ENCODE results near the gene ZNF444. TPM values are rescaled to one million over a fixed set of nuclear protein-coding genes. Genes with fewer than 3 reads are reported as not detected.

ZNF444 gene
- total and polyA plus RNA-seq, 2 of the 8 experiments (the other 6 are each of a cell fraction or from before 2014, with no cell fraction given), result 49.5 to 54.5 TPM

DNA sequence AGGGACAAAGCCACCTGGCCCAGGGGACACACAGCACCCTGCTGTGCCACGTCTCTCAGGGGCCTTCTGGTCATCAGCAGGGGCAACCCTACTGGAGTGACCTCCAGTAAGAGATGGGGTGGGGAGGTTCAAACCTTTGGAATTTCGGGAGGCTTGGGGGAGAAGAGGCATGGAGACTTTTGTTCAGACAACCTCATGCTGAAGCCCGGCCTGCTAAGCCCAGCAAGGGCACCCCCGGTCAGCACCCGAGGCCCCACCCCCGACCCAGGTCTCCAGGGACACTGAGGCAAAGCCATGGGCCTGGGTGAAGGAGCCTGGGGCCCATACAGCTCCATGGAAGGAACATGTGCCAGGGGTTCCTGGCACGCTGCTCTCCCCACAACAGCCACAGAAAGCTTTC, 43.3 kb upstream of the ZNF444 start:
- no peaks in the 10 kb centered on the region; a peak in 1 of 7 replicates for H3K4me1 ChIP-seq (replicated peaks in 1 of 4; ENCODE audit: control insufficient read depth in 3 of 4, insufficient read depth in 4 of 4, low read length in 3 of 4)
- H3K4ac ChIP-seq (replicated peaks; ENCODE audit: insufficient read length, low read depth, low read length), result no peak overlapping the region
- H3K36me3 ChIP-seq (ENCODE audit: control insufficient read depth in 2 of 4, insufficient read depth in 4 of 4, low read length in 3 of 4), result peaks cover 2 to 22% (median 7%) of the 10 kb centered on the region in 4 experiments; a peak in 7 of 8 replicates
- H3K23ac ChIP-seq (ENCODE audit: insufficient read length), result no peak overlapping the region
- no peak overlapping the region for H3K18ac ChIP-seq (ENCODE audit: extremely low read depth, low read length)
- H4K20me1 ChIP-seq (replicated peaks in 1 of 2; ENCODE audit: control insufficient read depth in 1 of 2, insufficient read depth in 2 of 2, low read length in 2 of 2), result peaks cover 10 to 34% of the 10 kb centered on the region in 2 experiments
- H3K14ac ChIP-seq (ENCODE audit: insufficient read length), result no peak overlapping the region
- H2BK12ac ChIP-seq (ENCODE audit: low read depth, low read length), result no peak overlapping the region
- H3K23me2 ChIP-seq (ENCODE audit: low read depth, low read length), result no peaks in the 10 kb centered on the region
- no peaks in the 10 kb centered on the region for H3K9me3 ChIP-seq (ENCODE audit: insufficient read depth in 2 of 2, low read depth in 1 of 2, low read length in 1 of 2)
- ChIA-PET POLR2A (ENCODE audit: partially characterized antibody) (no interaction called here), CTCF (ENCODE audit: partially characterized antibody) (interaction anchor here (0.6 kb wide), 1 partner anchor 115 kb away, joined by 3 read pairs; no protein-coding TSS in a partner anchor)
- no peak overlapping the region; the same call in 1 of the 2 replicates for H4K8ac ChIP-seq (ENCODE audit: extremely low read depth, insufficient read depth, low read length)
- whole genome bisulfite sequencing, 2 experiments (ENCODE audit: extremely low coverage in 1 of 2, insufficient coverage in 1 of 2, insufficient read length in 1 of 2, insufficient replicate concordance in 2 of 2, low coverage in 1 of 2, low lambda C conversion rate in 2 of 2, missing lambda C conversion rate in 1 of 2), result 95% methylated on average over 5 of the region's 7 CpGs; no CpG with 5 or more reads in 1 of the 2 experiments
- H3K4me2 ChIP-seq (ENCODE audit: insufficient read depth in 1 of 2, low read depth in 2 of 2, low read length in 2 of 2), result no peak overlapping the region
- H2BK120ac ChIP-seq (replicated peaks; ENCODE audit: low read depth, low read length), result no peak overlapping the region
- no peak overlapping the region for H2BK15ac ChIP-seq (ENCODE audit: low read length)
- H2BK20ac ChIP-seq (ENCODE audit: low read length), result no peak overlapping the region
- no peak overlapping the region for H2AK5ac ChIP-seq (ENCODE audit: low read depth, low read length)
- DNase-seq (ENCODE audit: low read depth in 1 of 2, low spot score in 2 of 2) (no peak), FAIRE-seq (no peak)
- no peak overlapping the region for H3K4me3 ChIP-seq (ENCODE audit: extremely low read depth in 1 of 4, insufficient read depth in 2 of 4, low read depth in 3 of 4, low read length in 4 of 4)
- H3K27ac ChIP-seq (ENCODE audit: low read depth, low read length), result no peak overlapping the region
- no peak overlapping the region for H2AFZ ChIP-seq (ENCODE audit: low read length)
- no peak overlapping the region for H3K9ac ChIP-seq (replicated peaks in 1 of 4; ENCODE audit: extremely low read depth in 1 of 4, low read depth in 3 of 4, low read length in 3 of 4)
- no peak overlapping the region for H2BK5ac ChIP-seq (ENCODE audit: low read depth, low read length)
- H3K79me2 ChIP-seq (ENCODE audit: control insufficient read depth in 1 of 2, insufficient read depth in 2 of 2, low read length in 2 of 2), result peaks cover 0 to 65% of the 10 kb centered on the region in 2 experiments; a peak in 3 of 4 replicates
- no peak overlapping the region for H4K91ac ChIP-seq (replicated peaks; ENCODE audit: insufficient read length, low read length)
- no peaks in the 10 kb centered on the region for H3K27me3 ChIP-seq (replicated peaks in 1 of 4; ENCODE audit: control insufficient read depth in 3 of 4, extremely low read depth in 1 of 4, insufficient read depth in 3 of 4, low read length in 3 of 4)
- peaks cover 27% of the 10 kb centered on the region for H3K79me1 ChIP-seq (ENCODE audit: low read depth, low read length)
- H3K56ac ChIP-seq (replicated peaks; ENCODE audit: insufficient read length, low read depth, low read length), result no peak overlapping the region
- H4K5ac ChIP-seq (ENCODE audit: insufficient read length, low read depth, low read length), result no peak overlapping the region
- no peak for TF ChIP-seq CHD2 (IDR thresholded peaks at IDR 0.05; ENCODE audit: low read length)
- TF ChIP-seq FOSL1 (IDR thresholded peaks at IDR 0.05; ENCODE audit: insufficient read depth, low read depth, low read length), result no peak
- TF ChIP-seq, protein P1, sequence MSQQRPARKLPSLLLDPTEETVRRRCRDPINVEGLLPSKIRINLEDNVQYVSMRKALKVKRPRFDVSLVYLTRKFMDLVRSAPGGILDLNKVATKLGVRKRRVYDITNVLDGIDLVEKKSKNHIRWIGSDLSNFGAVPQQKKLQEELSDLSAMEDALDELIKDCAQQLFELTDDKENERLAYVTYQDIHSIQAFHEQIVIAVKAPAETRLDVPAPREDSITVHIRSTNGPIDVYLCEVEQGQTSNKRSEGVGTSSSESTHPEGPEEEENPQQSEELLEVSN (IDR thresholded peaks at IDR 0.05), result no peak
- no peak for TF ChIP-seq BCL11A (IDR thresholded peaks at IDR 0.05; ENCODE audit: low read depth in 2 of 2, low read length in 2 of 2)
- TF ChIP-seq SAP30 (IDR thresholded peaks at IDR 0.05; ENCODE audit: insufficient read depth, insufficient replicate concordance, low read length), result no peak
- TF ChIP-seq, protein P2, sequence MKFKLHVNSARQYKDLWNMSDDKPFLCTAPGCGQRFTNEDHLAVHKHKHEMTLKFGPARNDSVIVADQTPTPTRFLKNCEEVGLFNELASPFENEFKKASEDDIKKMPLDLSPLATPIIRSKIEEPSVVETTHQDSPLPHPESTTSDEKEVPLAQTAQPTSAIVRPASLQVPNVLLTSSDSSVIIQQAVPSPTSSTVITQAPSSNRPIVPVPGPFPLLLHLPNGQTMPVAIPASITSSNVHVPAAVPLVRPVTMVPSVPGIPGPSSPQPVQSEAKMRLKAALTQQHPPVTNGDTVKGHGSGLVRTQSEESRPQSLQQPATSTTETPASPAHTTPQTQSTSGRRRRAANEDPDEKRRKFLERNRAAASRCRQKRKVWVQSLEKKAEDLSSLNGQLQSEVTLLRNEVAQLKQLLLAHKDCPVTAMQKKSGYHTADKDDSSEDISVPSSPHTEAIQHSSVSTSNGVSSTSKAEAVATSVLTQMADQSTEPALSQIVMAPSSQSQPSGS (IDR thresholded peaks at IDR 0.05; ENCODE audit: low read length), result no peak
- TF ChIP-seq TCF12 (IDR thresholded peaks at IDR 0.05; ENCODE audit: low read depth, low read length), result no peak
- no peak for TF ChIP-seq RNF2 (IDR thresholded peaks at IDR 0.05; ENCODE audit: borderline replicate concordance, low read depth, low read length, missing control alignments, poor library complexity, severe bottlenecking)
- no peak for TF ChIP-seq HDAC2 (IDR thresholded peaks at IDR 0.05; ENCODE audit: borderline replicate concordance in 1 of 2, low read depth in 2 of 2, low read length in 2 of 2)
- no peak for TF ChIP-seq ASH2L (IDR thresholded peaks at IDR 0.05; ENCODE audit: low read length)

All from H1 (cell line).